Globus pallidus (tissue), 1 donor: ENCODE measurements around the gene CC2D2B.
"Not testable (repeated sequence)": the region's sequence is repeated elsewhere in the genome, so short reads cannot be mapped to it uniquely, and the experiment has no call there.

ENCODE experiments used
- DNase-seq: peaks from one replicate; pipeline ENCODE4 v3.0.0-alpha.2; 2015; ENCODE audit warnings: low spot score

Gene CC2D2B

GRCh38 chr10:96017191-96017687 lies 109.5 kb downstream of the CC2D2B start:
- DNase-seq = peak; percentile 25

- no peak for DNase-seq
Observed at GRCh38 chr10:96021332-96021731, 113.6 kb downstream of the CC2D2B start.

- DNase-seq = no peak
Observed at GRCh38 chr10:96022739-96023138, 115.0 kb downstream of the CC2D2B start.

GRCh38 chr10:96023168-96023567 lies 115.4 kb downstream of the CC2D2B start:
- DNase-seq = no peak

- no peak for DNase-seq
Observed at GRCh38 chr10:96025566-96025965, 117.8 kb downstream of the CC2D2B start.

GRCh38 chr10:96034625-96035024 lies 126.8 kb downstream of the CC2D2B start:
- DNase-seq = no peak

- no peak for DNase-seq
Observed at GRCh38 chr10:96038476-96039387, 131.0 kb downstream of the CC2D2B start.

GRCh38 chr10:96041146-96041545 lies 133.4 kb downstream of the CC2D2B start:
- DNase-seq = no peak

GRCh38 chr10:96043033-96043892 lies 135.5 kb downstream of the CC2D2B start, which contains the start of gene CCNJ:
Gene CCNJ, plus strand, starts transcription at chr10:96043583. Its CDS starts 811 bp downstream, at chr10:96044394.
- peak; percentile 80 for DNase-seq

GRCh38 chr10:96043893-96044715 lies 136.3 kb downstream of the CC2D2B start:
- peak; percentile 19 for DNase-seq

GRCh38 chr10:96044736-96045135 lies 137.0 kb downstream of the CC2D2B start:
- peak; percentile 5 for DNase-seq

- DNase-seq = no peak
Observed at GRCh38 chr10:96046546-96046945, 138.8 kb downstream of the CC2D2B start.

GRCh38 chr10:96047004-96047649 lies 139.4 kb downstream of the CC2D2B start:
- DNase-seq = no peak

- DNase-seq = not testable (repeated sequence)
Observed at GRCh38 chr10:96047925-96048324, 140.2 kb downstream of the CC2D2B start.

GRCh38 chr10:96049340-96049739 lies 141.6 kb downstream of the CC2D2B start:
- DNase-seq = no peak

GRCh38 chr10:96053985-96054384 lies 146.2 kb downstream of the CC2D2B start:
- DNase-seq = no peak

- DNase-seq = no peak
Observed at GRCh38 chr10:96056787-96057186, 149.0 kb downstream of the CC2D2B start.

GRCh38 chr10:96061232-96061631 lies 153.5 kb downstream of the CC2D2B start:
- no peak for DNase-seq

- no peak for DNase-seq
Observed at GRCh38 chr10:96072674-96073073, 164.9 kb downstream of the CC2D2B start.

- no peak for DNase-seq
Observed at GRCh38 chr10:96073722-96074121, 165.9 kb downstream of the CC2D2B start.

GRCh38 chr10:96074776-96075175 lies 167.0 kb downstream of the CC2D2B start:
- DNase-seq = no peak
